HG03103 (cell line): ENCODE results near the gene IRAK2.
A peak's percentile ranks its signal among the peaks of the same experiment; 100 is the strongest.

Experiments
- ATAC-seq: cut with Tn5 transposase; IDR thresholded peaks from one replicate; pipeline ENCODE4 v1.9.1; 2021; ENCODE audit warnings: low read depth; ENCODE audit not compliant: unreplicated experiment

The IRAK2 gene

DNA sequence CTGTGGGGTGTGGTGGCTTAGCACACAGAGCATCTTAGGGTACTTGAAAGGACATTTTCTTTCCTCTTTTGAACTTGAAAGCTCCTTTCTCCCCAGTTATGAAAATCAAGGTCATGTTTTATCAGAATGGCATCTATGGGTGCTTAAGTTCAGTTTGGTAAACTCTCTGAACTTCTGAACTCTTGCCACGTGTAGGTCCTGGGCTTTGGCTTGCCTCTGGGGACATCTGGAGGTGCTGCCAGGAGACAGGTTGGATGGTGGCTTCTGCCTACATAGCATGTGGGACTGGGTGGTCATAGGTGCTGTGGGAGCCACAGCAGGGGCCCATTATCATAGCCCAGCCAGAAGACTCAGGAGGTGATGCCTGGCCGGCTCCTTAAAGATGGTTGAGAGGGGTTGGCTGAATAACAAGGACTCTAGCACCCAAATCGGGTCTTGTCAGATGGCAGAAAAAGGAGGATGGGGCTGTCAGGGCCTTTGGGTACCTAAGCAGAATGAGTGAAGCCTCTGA lies 112.5 kb downstream of the IRAK2 start:
- no peak for ATAC-seq

DNA sequence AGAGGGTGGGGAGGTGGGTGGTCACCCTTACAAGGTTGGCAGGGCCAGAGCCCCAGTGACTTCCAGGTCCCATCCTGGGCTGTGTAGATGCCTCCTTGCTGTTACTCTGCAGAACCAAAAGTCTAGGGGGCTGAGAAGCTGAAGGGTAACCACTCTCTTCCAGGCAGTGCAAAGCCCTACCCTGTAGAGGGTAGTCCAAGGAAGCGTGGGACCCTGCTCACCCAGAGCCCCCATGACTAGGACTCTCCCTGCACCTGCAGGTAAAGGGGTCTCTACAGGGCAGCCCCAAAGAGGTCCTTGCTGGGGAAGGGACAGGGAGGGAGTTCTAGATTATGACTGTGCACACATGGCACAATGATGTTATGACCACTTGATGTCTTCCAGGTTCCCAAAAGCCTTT lies 113.8 kb downstream of the IRAK2 start:
- no peak for ATAC-seq

DNA sequence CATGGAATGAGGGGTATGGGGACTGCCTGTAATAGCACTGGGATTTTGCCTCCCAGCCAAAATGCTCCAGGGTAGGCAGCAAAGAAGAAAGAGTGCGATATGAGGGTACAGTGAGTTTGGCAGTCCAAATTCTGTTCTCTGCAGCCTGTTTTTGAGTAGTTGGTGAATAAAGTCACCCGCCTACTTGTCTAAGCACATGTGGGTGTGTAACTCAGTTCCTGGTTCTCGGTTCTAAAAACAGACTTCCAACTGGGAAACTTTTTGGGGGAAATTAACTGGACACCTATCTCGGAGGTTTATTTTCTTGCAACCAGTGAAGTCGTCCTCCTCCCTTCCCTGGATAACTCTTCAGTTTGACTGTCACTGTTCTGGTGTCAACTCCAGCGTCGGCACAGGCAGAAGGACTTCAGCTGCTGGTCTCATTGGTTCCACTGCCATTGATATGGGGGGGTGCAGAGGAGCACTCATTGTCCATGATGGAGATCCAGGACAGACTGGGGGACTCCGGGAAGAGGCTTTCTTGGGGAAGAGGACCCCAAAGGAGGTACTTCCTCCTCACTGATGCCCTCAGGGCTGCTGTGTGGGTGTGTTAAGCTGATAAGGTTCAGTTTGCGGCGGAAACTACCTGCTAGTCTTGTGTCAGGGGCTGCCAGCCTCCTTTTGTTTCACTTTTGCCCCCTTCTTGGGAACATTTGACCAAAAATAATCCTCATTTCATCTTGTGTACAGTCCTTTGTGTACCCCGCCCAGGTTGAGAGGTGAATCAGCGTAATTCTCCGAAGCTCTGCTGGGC lies 114.9 kb downstream of the IRAK2 start:
- ATAC-seq = no peak

GRCh38 chr3:10280177-10280529 lies 115.4 kb downstream of the IRAK2 start:
- ATAC-seq = no peak

DNA sequence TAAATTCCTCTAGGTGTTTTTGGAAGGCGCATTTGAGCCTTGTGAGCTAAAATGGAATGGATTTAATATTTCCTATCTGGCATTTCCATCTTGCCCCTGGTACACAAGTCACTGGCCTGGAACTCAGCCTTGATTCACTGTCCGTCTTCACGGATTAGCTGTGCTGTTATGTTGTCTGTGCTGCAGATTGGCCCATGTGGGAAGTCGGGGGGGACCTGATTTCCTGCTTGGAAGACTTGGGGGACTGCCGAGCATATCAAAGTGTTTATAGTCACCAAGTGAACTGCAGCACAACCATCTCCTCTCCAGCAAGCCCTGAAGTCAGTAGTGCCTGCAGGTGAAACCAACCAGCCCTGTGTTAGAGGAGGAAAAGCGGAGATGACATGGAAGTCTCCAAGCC lies 115.9 kb downstream of the IRAK2 start:
- no peak for ATAC-seq

GRCh38 chr3:10281951-10282350 lies 117.2 kb downstream of the IRAK2 start:
- no peak for ATAC-seq

DNA sequence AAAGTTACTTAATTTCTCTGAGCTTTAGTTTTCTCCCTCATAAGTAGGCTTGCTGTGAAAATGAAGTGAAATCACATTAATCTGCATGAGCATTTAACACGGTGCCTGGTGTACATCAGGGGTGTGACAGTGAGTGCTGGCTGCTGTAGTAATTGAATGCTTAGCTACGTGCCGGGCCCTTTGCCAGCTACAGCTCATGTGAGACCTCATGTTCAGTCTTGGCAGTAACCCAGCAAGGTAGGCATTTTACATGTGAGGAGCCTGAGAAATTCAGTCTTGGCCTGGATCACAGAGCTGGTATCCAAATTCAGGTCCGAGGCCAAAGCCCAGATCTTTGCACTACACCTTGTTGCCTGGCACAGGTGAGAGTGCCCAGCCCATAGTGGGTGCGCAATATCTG lies 118.9 kb downstream of the IRAK2 start:
- no peak for ATAC-seq

DNA sequence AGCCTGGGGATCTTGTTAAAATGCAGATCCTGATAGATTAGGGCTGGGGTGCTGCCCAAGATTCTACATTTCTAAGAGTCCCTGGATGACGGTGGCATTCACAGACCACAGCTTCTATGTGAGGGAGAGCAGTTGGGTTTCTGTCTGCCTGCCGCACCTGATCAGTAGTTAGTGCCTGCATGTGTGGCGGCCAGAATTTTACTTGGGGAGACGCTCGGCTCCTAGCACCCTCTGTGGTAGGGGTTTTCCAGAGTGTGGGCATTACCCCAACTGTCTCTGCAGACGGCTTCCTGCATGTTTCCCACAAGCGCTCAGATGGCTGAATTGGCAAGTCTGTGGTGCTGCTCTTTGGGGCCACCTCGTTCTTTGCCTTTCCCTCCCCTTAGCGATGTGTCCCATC lies 119.8 kb downstream of the IRAK2 start:
- no peak for ATAC-seq

DNA sequence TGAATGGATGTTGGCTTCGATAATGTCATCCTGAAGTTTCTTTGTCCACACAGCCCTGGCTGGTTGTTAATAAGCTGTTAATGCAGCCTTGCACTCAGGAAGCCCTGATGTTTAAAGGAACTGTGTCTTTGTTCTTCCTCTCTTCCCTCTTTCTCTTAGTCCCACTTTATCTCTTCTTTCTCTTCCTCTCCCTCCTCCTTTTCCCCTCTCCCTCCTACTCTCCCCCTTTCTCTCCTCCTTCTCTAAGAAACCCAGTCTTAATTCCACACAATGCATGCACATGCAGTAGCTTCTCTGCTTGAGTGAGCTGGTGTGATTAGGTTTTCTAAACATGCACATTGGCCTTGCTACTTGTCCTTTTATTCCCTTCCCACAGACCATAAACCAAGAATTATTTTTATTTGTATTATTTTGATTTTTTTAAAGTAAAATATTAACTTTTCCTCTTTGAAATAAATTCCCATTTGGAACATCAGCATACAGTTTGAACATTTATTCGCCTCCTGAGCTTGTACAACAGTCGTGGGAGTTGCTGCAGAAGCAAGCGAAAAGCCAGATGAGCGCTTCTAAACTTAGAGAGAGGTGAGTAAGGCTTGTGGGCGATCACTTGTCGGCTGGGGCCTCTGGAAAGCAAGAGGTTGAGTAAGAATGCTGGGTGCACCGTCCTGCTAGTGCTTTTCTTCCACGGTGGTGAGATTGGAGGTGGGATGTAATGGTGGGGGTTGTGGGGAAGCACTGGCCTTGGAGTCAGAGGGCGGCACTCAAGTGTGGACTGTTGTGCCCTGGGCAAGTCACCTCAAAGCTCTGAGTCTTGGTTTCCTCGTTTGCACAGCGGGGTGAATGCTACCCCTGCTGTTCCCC lies 120.8 kb downstream of the IRAK2 start:
- no peak for ATAC-seq

DNA sequence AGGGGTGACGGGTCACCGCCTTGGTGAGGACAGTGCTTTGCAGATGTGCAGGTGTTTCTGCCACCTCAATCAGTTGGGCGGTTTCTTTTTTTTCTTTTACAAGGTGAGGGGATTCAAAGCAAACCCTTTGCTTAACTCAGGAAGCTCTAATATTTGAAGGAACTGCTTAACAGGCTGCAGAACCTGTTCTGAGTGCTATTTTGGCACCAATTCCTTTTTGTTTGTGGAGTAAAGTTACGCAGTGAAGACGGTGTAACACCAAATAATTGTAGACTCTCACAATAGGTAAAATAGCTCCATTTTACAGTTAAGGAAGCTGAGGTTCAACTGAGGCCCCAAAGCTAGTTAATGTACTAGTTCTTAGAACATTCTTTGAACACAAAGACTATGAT lies 121.4 kb downstream of the IRAK2 start:
- ATAC-seq = no peak

- no peak for ATAC-seq
Observed at GRCh38 chr3:10286596-10287295, 122.0 kb downstream of the IRAK2 start.

GRCh38 chr3:10287936-10288574 lies 123.3 kb downstream of the IRAK2 start:
- ATAC-seq = no peak

DNA sequence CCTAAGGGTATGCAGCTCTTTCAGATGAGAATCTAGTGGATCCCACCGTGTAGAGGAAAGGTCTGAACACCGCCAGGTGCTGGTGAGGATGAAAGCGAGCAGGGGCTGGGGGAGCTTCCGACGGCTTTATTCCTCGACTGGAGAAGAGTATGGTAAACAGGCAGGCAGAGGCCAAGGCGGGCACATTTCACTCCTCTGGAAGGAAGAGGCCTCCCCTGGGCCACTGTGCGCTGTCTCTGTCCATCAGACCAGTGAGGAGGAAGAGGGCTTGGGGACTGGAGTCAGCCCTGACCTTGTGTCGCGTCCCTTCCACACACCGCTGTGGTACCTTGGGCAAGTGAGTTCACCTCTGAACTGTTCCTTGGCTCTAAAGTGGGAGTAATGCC lies 123.8 kb downstream of the IRAK2 start:
- no peak for ATAC-seq

GRCh38 chr3:10289077-10289476 lies 124.4 kb downstream of the IRAK2 start:
- no peak for ATAC-seq

DNA sequence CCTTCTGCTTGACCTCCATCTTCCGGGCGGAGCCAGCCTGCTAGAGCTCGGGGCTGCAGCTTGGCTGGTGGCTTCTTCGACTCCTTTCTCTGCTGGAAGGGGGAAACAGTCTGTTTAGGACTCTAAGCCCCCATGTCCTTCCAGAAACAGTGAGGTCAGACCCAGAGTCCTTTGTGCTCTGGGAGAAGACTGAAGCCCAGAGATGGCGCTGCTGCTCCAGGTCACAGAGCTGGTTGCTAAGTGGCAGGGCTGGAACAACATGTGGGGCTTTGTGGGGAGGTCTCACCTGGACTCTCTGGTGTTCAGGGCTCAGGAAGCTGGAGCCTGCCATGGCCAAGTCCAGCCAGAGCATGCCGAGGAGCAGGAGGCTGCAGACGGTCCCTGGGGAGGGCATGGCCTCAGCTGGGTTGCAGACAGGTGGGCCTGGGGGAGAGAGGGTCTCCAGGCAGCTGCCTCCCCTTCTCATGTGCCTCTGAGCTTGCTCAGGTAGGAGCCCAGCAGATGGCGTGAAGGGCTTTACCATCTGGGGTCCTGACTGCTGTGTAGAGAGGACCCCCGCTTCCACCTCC lies 125.2 kb downstream of the IRAK2 start:
- no peak for ATAC-seq

DNA sequence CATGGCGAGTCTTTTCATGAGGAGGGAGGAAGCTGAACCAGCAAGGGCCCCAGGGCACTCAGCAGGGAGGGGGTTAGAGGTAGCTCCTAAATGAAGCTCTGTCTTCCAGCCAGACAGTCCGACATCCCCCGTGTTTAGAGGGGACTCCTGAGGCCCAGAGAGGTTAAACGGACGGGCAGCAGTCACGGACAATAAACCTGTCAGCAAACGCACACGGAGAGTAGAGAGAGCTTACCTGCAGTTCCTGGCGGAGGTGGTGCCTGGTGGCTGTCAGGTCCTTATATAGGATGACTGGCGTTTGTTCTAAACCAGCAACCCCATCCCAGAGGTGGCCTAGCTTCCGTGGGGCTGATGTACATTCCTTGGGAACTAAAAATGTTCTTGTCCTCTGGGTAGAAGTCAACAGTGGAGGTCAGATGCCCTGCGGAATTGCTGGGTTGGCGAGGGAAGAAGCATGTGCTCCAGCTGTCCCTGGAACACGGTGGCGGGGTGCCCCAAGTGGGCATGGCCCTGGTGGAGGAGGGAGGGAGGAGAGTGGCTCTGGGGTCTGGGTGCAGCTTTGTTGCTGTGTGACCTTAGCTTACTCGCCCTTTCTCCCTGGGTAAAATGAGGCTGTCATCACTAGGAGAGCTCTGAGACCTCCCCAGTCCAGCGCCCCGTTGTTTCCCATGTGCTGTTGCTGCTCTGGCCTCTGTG lies 125.9 kb downstream of the IRAK2 start:
- no peak for ATAC-seq

- no peak for ATAC-seq
Observed at GRCh38 chr3:10291641-10292040, 126.9 kb downstream of the IRAK2 start.

DNA sequence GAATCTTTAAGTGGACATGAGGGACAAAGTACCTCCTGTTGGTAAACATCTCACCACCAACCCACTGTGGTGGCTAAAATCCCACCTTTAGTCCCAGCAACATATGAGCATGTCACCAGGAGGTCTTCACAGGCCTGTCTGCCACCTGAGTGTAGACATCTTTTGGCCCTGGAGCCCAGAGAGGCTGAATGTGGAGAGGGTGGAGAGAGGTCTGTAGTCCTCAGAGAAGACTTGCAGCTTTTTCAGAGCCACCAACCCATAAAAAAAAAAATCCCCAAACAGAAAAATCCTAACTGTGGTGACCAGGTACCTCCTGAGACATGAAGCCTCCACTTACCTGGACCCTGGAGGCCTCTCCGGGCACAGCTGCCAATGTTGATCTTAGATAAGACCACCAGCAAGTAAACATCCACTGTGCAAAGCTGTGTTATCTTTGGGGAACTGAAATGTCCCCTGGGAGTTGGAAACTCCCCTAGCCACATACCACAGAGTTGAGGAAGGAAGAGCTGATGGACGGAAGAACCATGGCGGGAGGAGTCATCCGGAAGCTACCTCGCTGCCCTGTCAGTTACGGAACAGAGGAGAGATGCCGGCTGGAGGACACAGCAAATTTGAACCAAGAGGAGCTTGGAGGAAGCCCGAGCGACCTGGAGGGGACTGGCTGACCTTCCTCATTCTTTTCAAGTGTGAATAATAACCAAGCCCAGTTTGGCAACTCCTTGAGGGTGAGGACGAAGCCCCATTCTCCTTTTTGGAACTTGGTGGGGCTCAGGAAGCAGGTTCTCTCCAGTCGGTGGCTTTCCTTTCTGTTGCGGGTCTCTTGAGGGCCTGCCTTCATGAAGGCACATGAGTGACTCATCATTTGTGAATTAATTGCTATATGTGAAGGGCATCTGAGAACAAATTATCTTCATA lies 128.0 kb downstream of the IRAK2 start, which contains the start of gene GHRL:
Gene GHRL, minus strand, starts transcription at position 443 of the 915 bp plus-strand sequence. CDS start 2,767 bp downstream, outside the sequence.
- ATAC-seq = peak; percentile 72
